GM11168 (cell line): ENCODE results near the gene FEM1A.
"Not testable (repeated sequence)": the region's sequence is repeated elsewhere in the genome, so short reads cannot be mapped to it uniquely, and the experiment has no call there.

Experiments
- in situ Hi-C: fragments of 300-500 bp; cut with MboI; formaldehyde crosslinking; loops from one replicate; pipeline ENCODE4 v1.12.0; 2022; ENCODE audit warnings: low sequenced_read_pairs; ENCODE audit not compliant: unreplicated experiment

Gene FEM1A

DNA sequence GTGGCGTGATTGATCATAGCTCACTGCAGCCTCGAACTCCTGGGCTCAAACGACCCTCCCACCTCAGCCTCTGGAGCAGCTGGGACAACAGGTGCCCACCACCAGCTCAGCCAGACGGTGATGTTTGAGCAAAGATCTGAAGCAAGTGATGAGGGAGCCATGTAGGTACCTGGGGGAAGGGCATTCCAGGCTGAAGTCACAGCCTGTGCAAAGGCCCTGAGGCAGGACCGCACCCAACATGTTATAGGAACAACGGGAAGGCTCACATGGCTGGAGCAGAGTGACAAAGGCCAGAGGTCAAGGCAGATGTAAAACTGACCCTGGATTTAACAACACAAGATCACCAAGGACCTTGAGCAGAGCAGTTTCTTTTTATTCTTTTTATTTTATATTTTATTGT lies 14.8 kb downstream of the FEM1A start:
- in situ Hi-C loops = loop anchor here (5.0 kb wide), 1 partner anchor 41 kb away; no protein-coding TSS in a partner anchor

DNA sequence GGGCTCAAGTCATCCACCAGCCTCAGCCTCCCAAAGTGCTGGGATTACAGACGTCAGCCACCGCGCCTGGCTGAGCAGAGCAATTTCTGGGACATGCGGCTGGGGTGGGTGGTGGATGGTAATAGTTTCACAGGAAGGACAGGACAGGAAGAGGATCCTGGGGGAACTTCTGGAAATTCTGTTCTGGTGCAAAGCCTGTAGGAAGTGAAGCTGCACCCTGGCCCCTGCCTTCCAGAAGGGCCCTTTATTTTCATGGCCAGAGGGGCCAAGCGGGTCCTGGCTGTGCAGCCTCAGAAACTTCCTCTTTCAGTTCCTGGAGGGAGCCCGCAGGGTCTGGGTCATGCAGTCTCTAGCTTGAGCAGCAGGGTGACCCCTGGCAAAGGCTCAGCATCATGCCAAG lies 15.7 kb downstream of the FEM1A start:
- in situ Hi-C loops = loop anchor here (5.0 kb wide), 1 partner anchor 40 kb away; no protein-coding TSS in a partner anchor

DNA sequence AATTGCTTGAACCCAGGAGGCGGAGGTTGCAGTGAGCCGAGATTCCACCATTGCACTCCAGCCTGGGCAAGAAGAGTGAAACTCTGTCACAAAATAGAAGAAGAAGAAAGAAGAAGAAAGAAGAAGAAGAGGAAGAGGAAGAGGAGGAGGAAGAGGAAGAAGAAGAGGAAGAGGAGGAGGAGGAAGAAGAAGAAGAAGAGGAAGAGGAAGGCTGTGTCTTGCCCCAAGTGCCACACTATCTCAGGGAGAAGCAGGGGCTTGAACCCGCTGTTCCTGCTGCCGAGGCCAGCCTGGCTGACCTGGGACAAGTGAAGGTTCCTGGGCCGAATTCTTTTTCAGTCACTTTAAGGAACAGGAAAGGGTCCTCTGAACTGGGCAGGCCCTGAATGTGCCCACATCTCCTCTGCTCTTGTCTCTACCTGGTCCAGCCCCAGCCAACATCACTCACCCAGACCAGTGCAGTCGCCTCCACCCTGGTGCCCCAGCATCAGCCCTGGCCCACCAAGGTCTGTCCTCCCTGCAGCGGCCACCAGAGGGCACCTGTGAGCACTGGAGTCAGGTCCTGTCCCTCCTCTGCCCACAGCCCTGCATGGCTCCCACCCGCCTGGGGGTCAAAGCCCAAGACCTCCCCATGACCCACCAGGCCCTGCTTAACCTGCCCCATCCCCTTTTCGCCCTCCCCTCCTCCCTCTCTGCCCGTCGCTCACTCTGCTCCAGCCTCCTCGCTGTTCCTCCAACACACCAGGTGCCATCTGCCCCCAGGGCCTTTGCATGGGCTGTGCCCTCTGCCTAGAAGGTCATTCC lies 20.0 kb downstream of the FEM1A start:
- in situ Hi-C loops = no loop called here

DNA sequence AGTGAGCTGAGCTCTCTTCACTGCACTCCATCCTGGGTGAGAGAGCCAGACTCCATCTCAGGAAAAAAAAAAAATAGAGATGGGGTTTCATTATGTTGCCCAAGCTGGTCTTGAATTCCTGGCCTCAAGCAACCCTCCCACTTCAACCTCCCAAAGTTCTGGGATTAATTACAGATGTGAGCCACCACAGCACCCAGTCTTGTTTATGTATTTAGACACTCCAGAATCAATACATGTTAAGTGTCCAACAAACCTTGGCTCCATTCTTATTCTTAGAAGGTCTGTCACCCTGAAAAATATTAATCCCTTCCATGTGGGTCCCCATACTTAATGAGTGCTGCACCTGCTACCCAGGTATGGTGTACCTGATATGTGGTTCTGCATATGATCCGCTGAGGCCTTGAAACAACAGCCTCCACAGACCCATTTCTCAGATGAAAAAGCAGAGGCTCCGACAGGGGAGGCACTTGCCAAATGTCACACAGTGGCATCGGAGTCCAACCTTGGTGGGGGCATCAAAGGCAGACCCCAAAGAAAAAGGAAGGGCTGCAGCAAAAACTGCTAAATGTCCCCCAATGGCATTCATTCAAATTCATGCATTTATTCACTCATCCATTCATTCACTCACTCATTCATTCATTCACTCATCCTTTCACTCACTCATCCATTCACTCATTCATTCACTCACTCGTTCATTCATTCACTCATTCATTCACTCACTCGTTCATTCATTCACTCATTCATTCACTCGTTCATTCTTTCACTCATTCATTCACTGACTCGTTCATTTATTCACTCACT lies 23.3 kb downstream of the FEM1A start:
- in situ Hi-C loops = no loop called here

DNA sequence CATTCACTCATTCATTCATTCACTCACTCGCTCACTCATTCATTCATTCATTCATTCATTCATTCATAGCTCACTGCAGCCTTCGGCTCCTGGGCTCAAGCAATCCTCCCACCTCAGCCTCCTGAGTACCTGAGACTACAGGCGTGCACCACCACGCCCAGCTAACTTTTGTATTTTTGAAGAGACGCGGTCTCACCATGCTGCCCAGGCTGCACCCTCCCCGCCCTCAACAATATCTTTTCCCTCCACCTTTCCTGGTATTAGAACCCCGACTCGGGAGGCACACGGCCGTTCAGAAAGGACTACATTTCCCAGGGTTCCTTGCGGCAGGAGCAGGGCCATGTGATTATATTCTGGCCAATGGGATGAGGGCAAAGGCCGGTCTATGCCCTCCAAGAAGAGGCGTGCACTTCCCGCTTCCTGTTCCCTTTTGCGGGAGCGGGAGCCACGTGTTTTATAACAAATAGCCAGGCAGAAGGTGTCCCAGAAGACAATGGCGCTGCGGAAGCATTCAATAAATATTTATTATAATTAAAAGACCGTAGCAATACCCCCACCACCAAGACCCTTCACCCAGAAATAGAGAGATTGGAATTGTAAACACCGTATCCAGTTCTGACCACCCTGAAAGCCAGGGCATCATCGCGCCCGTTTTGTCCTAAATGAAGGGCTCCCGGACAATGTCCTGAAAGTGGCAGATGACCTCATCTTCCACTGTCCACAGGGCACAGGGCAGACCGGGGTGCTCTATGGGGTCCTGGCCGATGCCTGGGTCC lies 24.1 kb downstream of the FEM1A start:
- in situ Hi-C loops = no loop called here

DNA sequence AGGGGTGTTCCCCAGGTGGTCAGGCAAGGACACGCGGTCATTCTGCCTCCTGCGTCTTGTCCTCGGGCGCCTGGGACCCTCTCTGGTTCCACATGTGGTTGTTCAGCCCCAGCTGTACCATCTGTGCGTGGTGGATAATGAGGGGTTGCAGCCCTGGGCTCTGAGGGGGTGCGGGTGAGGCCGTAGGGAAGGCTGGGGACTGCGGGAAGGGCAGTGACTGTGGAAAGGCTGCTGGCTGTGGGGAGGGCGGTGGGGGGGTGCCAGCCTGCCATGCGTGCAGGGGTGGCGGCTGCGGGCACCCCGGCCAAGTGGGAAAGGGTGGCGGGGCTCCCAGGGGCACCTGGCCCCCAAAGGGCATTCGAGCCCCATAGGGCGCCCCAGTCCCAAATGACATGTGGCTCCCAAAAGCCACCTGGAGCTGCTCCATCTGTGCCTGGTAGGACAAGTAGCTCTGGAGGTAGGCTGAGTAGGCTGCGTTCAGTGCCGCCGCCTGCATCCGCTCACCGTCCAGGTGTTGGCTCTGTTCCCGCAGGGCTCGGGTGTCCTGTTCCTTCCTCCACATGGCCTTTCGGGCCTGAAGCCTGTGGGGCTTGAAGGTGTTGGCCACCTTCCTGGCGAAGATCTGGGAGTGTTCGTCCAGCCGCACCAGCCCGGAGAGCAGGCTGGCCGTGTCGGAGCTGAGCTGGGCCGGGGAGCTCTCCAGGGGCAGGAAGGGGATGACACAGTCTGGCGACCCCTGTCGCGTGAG lies 24.8 kb downstream of the FEM1A start:
- in situ Hi-C loops = no loop called here

DNA sequence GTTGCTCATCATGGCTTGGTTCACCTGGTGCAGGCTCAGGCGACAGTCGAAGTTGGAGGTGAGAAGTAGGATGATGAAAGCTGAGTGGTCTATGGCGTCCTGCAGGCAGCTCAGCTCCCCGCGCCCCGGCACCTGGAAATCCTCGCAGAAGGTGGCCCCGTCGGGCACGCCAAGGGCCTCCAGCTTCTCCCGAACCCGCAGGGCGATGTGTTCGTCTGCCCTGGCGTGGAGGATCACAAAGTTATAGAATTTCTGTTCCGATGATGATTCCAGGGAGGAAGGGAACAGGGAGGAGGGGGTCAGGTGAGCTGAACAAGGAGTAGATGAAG lies 25.4 kb downstream of the FEM1A start:
- in situ Hi-C loops = no loop called here

DNA sequence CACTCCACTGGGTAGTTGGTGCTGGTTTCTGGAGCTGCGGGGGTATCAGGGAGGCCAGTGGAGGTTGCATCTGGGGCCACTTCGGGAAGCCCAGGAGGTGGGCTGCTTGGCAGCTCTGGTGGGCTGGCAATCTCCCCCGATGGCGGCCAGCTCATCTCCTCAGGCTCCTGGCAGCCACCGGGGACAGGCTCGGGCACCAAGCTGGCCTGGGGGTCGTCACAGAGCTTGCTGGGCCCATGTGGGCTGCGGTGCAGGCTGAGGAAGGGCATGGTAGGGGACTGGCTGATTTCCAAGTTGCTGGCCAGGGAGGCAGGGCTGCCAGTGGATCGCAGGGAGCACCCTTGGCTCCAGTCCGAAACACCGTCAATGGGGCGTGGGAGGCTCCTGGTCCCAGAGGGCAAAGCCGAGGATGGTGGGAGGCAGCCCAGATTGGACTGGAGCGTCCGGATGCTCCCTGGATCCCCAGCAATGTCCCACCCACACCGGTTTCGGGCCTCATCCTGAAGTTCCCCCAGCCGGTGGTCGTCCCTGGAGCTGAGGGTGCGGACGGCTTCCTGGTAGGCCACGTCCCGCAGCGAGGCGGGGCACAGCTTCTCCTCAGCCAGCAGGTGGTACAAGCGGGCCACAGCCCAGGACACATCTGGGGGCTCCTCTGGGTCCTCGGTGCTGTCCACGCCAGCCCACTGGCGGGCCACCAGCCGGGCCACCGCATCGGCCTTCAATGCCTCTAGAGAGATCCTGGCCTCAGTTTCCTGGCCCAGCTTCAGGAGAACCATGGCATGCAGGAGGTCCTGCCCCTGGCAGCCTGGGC lies 26.1 kb downstream of the FEM1A start:
- in situ Hi-C loops = no loop called here

DNA sequence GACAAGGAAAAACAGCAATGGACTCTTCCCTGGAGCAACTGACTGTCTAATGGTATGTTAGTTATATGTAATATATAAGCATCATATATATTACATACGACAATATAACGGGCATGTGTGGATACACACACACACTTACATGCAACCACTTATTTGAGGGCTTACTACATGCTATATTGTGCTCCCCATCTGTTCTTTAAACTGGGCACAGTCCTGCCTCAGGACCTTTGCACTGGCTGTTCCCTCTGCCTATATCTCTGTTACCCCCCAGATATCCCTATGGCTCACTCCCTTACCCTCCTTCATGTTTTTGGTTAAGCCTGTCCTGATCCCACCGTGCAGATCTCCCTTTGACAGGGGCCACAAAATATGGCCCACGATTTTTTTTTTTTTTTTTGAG lies 29.7 kb downstream of the FEM1A start:
- in situ Hi-C loops = no loop called here

DNA sequence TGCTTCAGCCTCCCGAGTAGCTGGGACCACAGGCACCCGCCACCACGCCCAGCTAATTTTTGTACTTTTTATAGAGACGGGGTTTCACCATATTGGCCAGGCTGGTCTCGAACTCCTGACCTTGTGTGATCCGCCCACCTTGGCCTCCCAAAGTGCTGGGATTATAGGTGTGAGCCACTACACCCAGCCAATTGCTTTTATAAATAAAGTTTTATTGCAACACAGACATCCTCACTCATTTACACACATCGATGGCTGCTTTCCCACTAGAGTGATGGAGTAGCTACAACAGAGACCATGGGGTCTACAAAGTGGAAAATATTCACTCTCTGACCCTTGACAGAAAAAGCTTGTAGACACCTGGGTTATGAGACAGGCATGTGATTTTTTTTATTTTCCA lies 30.8 kb downstream of the FEM1A start:
- in situ Hi-C loops = not testable (repeated sequence)

DNA sequence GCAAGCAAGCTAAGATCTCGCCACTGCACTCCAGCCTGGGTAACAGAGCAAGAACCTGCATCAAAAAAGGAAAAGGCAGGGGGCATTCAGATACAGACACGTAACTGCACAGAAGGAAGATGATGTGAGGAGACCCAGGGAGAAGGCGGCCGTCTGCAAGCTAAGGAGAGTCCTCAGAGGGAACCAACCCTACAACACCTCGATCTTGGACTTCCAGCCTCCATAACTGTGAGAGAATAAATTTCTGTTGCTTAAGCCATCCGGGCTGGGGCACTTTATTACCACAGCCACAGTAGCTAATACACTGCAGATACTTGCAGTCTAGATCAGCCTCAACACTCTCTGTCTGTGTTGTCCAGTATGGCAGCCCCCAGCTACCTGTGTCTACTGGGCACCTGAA lies 32.0 kb downstream of the FEM1A start:
- in situ Hi-C loops = no loop called here

DNA sequence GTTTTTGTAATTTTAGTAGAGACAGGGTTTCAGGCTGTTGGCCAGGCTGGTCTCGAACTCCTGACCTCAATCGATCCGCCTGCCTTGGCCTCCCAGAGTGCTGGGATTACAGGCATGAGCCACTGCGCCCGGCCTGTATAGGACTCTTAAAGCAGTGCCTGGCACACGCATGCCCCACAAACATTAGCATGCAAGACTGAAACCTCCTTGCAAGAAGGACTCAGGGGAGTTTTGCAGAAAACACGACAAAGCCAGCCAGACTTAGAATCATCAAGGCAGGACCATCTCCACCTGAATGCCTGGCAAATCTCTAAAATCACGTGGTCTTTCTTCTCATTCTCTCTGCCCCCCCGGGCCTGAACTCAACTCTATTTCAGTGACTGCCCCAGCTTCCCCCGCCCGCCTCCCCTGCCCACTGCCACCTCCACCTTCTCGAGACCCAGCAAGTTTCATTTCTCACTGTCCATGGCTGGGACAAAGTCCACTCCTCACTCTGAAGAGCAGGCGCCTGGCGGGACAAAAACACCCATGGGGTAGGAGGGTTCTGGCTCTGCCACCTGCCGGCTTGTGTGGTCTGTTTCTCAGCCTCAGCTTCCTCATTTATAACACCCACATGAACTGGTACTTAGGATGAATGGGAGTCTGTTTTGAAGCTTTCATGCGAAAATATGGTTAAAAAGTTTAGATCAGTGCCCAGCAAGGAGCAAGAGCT lies 37.6 kb downstream of the FEM1A start:
- in situ Hi-C loops = no loop called here

DNA sequence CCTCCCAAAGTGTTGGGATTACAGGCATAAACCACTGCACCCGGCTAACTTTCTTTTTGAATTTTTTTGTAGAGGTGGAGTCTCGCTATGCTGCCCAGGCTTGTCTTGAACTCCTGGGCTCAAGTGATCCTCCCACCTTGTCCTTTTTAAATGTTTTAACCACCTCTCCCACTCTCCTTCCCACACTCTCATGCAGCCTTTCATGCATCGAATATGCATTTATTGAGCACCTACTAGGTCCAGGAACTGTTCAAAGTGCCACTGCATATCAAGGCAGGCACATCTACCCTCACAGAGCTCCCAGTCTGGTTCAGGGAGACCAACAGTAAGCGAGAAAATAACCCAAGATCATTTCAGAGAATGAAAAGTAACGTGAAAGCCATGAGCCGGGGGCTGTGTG lies 38.8 kb downstream of the FEM1A start:
- in situ Hi-C loops = no loop called here

DNA sequence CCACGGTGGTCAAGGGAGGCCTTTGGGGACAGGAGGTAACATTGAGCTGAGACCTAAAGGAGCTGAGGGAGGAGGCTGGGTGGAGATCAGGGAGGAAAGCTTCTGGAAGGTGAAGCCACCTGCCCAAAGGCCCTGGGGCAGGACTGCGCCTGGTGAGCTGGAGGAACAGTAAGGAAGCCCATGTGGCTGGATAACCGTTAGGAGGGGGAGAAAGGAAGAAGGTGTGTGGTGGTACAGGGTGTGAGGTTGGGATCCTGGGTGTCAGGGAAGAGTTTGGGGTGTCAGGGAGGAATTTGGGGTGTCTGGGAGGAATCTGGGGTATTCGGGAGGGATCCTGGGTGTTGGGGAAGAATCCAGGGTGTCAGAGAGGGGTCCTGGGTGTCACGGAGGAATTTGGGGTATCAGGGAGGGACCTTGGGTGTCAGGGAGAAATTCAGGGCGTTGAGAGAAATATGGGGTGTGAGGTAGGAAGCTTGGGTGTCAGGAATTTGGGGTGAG lies 39.3 kb downstream of the FEM1A start:
- in situ Hi-C loops = no loop called here

DNA sequence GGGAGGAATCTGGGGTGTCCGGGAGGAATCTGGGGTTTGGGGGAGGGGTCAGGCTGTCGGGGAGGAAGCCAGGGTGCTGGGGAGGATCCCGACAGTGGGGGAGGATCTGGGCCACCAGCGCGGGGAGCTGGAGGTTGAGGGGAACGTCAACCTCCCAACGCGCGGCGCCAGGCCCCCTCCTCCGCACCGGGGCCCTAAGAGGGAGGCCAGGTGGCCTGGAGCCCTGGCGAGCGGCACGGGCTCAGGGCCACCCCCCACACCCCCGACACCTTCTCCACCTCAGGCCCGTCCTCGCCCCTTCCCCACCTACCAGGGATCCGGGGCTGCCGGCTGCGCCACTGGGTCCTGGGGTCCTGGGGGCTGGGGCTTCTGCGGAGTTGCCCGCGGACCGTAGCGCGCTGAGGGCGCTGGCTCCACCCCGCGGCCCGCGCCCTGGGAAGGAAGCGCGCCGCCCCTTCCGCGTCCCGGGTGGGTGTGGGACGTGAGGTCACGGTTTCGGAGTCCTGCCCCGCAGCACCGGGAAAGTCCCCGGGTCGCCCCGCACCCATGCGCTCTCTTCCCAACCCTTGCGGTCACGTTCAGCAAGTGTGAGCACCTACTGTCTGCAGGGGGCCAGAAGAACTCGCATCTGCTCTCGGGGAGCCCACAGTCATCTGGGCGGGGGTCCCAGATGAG lies 39.9 kb downstream of the FEM1A start, which contains the start of gene TICAM1:
Gene TICAM1 (minus strand): TSS at position 409 of the 675 bp plus-strand sequence. CDS start 13,335 bp downstream, outside the sequence.
- in situ Hi-C loops = no loop called here

DNA sequence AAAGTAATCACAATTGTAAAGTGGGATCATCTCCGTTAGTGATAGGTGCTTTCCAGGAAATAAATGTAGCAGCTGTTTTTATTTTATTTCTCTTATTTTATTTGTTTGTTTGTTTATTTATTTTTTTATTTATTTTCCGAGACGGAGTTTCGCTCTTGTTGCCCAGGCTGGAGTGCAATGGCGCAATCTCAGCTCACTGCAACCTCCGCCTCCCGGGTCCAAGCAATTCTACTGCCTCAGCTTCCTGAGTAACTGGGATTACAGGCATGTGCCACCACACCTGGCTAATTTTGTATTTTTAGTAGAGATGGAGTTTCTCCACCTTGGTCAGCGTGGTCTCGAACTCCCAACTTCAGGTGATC lies 40.4 kb downstream of the FEM1A start:
- in situ Hi-C loops = not testable (repeated sequence)

DNA sequence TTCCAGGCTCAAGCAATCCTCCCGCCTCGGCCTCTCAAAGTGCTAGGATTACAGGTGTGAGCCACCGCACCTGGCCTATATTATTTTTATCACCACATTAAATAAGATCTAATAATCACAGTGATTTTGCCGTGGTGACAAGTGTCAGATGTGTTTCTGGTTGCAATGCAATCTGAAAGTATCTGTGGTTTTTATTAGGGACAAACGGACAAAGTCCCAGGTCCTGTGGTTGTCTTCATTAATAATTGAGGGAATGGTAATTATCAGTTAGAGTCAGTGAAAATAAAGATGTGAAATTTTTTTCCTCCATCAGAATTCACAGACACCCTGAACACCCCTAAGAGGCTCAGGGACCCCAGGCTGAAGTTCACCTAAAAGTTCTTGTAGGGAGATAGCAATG lies 41.2 kb downstream of the FEM1A start:
- in situ Hi-C loops = no loop called here

DNA sequence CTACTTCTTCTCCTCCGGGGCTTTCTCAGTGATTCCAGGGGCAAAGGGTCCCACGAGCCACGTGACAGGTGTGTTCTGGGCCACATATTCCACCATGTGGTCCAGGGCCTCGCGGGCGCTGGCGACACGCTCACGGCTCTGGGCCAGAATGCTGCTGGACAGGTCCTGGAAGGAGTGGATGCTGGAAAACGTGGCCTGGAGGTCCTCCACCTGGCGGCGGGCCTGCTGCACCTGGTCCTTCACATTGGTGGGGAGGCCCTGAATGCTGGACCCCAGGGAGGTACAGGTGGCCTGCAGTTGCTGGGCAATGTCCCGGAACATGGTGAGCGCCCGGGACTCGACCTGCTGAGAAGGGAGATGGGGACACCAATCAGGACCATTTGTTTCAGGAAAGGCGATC lies 47.7 kb downstream of the FEM1A start:
- in situ Hi-C loops = no loop called here
